ENCODE results near the gene RNU6-9.

- TF ChIP-seq CTCF (conservative IDR thresholded peaks at IDR 0.05; ENCODE audit: low read depth, low read length) (no peak), EZH2 (IDR thresholded peaks at IDR 0.05; ENCODE audit: low read length, unreplicated experiment) (no peak), EZH2phosphoT487 (IDR thresholded peaks at IDR 0.05; ENCODE audit: borderline replicate concordance, low read length) (no peak)
Measured at GRCh38 chr19:929203-929890, 36.1 kb downstream of the RNU6-9 start.
